Caco-2 (cell line): ENCODE results near the gene C17orf100. TPM values are rescaled to one million over a fixed set of nuclear protein-coding genes. Genes with fewer than 3 reads are reported as not detected.
A peak's percentile ranks its signal among the peaks of the same experiment; 100 is the strongest.

Experiments
- Bru-seq: library from RNA; stranded (reverse); fragments of 400-500 nt; gene quantifications from one replicate; lab custom pipeline; 2021; lab: Mats Ljungman, UMichigan
- BruChase-seq, 2 experiments: library from RNA; stranded (reverse); fragments of 400-500 nt; gene quantifications; one replicate each; lab custom pipeline; 2021; lab: Mats Ljungman, UMichigan
- BruUV-seq: library from RNA; stranded (reverse); fragments of 400-500 nt; replicated peaks from 2 replicates; lab custom pipeline; 2021; lab: Mats Ljungman, UMichigan
- CTCF ChIA-PET: fragments of 300-600 bp; sonication (Branson Sonifier 250); formaldehyde crosslinking; loops from one replicate; lab custom pipeline; 2022; ENCODE audit warnings: antibody characterized with exemption; lab: Charles Lee
- POLR2A ChIA-PET: fragments of 300-600 bp; sonication (Branson Sonifier 250); formaldehyde crosslinking; loops from one replicate; lab custom pipeline; 2022; ENCODE audit warnings: antibody characterized with exemption; lab: Charles Lee
- DNase-seq, 2 experiments: peaks; one replicate each; pipeline versions ENCODE4 v3.0.0 to v3.0.0-alpha.2; 2020 to 2022
- H3K27me3 ChIP-seq: replicated peaks from 2 replicates; pipeline ENCODE4 v1.6.0; 2011; ENCODE audit warnings: low read length; ENCODE audit not compliant: control insufficient read depth, insufficient read depth
- H3K36me3 ChIP-seq: 2 replicates; pipeline ENCODE4 v1.5.1; 2011; ENCODE audit warnings: low read length; ENCODE audit not compliant: control insufficient read depth, insufficient read depth
- H3K4me1 ChIP-seq: fragments of 250-450 bp; sonication (Bioruptor Pico); 2 replicates; pipeline ENCODE4 v1.5.1; 2020; ENCODE audit warnings: mild to moderate bottlenecking
- H3K4me3 ChIP-seq: 2 replicates; pipeline ENCODE4 v1.5.1; 2011; ENCODE audit warnings: low read depth, mild to moderate bottlenecking, control low read depth, low read length
- H3K9me3 ChIP-seq: fragments of 250-450 bp; sonication (Bioruptor Pico); 2 replicates; pipeline ENCODE4 v1.5.1; 2020; ENCODE audit warnings: mild to moderate bottlenecking, moderate library complexity
- H3K27ac Mint-ChIP-seq: one replicate; pipeline ENCODE4 v1.8.0; 2022; ENCODE audit warnings: mixed read lengths; ENCODE audit not compliant: unreplicated experiment
- H3K27me3 Mint-ChIP-seq: one replicate; pipeline ENCODE4 v1.8.0; 2022; ENCODE audit warnings: mixed read lengths; ENCODE audit not compliant: insufficient read depth, unreplicated experiment
- H3K36me3 Mint-ChIP-seq: one replicate; pipeline ENCODE4 v1.8.0; 2022; ENCODE audit warnings: mild to moderate bottlenecking, mixed read lengths; ENCODE audit not compliant: insufficient read depth, unreplicated experiment
- H3K4me1 Mint-ChIP-seq: one replicate; pipeline ENCODE4 v1.8.0; 2022; ENCODE audit warnings: low read depth, mixed read lengths; ENCODE audit not compliant: unreplicated experiment
- H3K4me3 Mint-ChIP-seq: one replicate; pipeline ENCODE4 v1.8.0; 2022; ENCODE audit warnings: mild to moderate bottlenecking, moderate library complexity, mixed read lengths; ENCODE audit not compliant: unreplicated experiment
- H3K9me3 Mint-ChIP-seq: one replicate; pipeline ENCODE4 v1.8.0; 2022; ENCODE audit warnings: mixed read lengths; ENCODE audit not compliant: unreplicated experiment
- intact Hi-C: fragments of 100-400 bp; cut with micrococcal nuclease; formaldehyde crosslinking; loops from one replicate; pipeline ENCODE4 v1.10.0; 2022; ENCODE audit not compliant: unreplicated experiment
- long read RNA-seq: library from polyadenylated mRNA; stranded (forward); transcript quantifications from one replicate; pipeline ENCODE4 v2.0.0, GENCODE V29; 2022
- total RNA-seq: library from RNA; stranded (reverse); gene quantifications from 2 replicates; pipeline ENCODE4 v1.2.3, GENCODE V29; 2022
- TF ChIP-seq, protein P1 (sequence below), 2 experiments: fragments of 200-600 bp in 1 of 2; IDR thresholded peaks; 1 replicate in 1 of 2; 2 replicates in 1 of 2; pipeline versions ENCODE4 v1.5.1 to v1.8.0; 2011 to 2022; ENCODE audit warnings: antibody characterized with exemption in 1 of 2, control low read depth in 1 of 2, inconsistent platforms in 1 of 2, low read depth in 1 of 2, low read length in 1 of 2, mild to moderate bottlenecking in 1 of 2, moderate library complexity in 1 of 2; ENCODE audit not compliant: insufficient read depth in 1 of 2, severe bottlenecking in 1 of 2, unreplicated experiment in 1 of 2

Gene C17orf100
- total RNA-seq (3.1 and 3.4 TPM in 2 replicates), Bru-seq, nascent RNA (percentile 58 among the genes with signal in this experiment), BruChase-seq, experiment 1, labeled RNA remaining after a 2-hour chase (percentile 65 among the genes with signal in this experiment), BruChase-seq, experiment 2, labeled RNA remaining after a 6-hour chase (percentile 54 among the genes with signal in this experiment)
- long read RNA-seq, transcript C17orf100-201 (1 exons, 1,756 nt) = major isoform, 5 of 5 reads
- long read RNA-seq, partial matches to known transcripts = 0 of 5 reads
- long read RNA-seq, other reads (novel, unspliced or antisense) = 0 of 5 reads

DNA sequence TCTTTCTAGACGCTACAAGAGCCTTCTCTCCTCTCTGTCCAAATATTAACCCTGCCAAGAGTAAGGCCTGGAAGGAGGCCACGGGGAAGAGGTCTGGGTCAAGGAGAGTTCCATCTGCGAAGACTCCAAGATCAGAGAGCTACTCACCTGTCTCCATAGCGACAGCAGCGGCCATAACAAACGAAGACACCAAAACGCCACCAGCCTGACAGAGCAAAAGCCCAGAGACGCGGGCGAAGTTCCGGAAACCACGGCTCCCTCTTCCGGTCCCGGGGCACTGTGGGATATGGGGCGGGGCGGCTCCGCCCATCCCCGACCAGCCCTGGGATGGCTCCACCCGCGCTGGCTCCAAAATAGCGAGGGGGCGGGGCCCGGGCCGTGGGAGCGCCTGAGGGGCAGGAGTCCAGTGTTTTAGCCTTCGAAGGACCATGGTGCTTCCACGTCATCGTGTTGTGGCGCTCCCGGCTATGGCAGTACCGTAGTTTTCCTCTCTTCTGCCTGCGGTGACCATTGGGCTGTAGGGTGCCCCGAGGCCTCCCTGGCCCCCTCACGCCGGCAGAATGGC is at the start of gene C17orf100, which contains the start of gene MED31:
Gene C17orf100, plus strand, starts transcription at position 409 of the 565 bp plus-strand sequence. Its CDS starts 152 bp downstream, at position 561.
Gene MED31, minus strand, starts transcription at position 252 of the 565 bp plus-strand sequence. Its CDS starts 77 bp downstream, at position 175.
- TF ChIP-seq, protein P1, sequence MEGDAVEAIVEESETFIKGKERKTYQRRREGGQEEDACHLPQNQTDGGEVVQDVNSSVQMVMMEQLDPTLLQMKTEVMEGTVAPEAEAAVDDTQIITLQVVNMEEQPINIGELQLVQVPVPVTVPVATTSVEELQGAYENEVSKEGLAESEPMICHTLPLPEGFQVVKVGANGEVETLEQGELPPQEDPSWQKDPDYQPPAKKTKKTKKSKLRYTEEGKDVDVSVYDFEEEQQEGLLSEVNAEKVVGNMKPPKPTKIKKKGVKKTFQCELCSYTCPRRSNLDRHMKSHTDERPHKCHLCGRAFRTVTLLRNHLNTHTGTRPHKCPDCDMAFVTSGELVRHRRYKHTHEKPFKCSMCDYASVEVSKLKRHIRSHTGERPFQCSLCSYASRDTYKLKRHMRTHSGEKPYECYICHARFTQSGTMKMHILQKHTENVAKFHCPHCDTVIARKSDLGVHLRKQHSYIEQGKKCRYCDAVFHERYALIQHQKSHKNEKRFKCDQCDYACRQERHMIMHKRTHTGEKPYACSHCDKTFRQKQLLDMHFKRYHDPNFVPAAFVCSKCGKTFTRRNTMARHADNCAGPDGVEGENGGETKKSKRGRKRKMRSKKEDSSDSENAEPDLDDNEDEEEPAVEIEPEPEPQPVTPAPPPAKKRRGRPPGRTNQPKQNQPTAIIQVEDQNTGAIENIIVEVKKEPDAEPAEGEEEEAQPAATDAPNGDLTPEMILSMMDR (IDR thresholded peaks at IDR 0.05; ENCODE audit: insufficient read depth in 1 of 2, low read depth in 1 of 2, low read length in 1 of 2, severe bottlenecking in 1 of 2, unreplicated experiment in 1 of 2) = no peak
- Histone ChIP-seq H3K4me3 (peak within 1 kb of the TSS; percentile 84), H3K9me3 (no peaks in the 10 kb centered on the region), H3K27me3 (no peaks in the 10 kb centered on the region), H3K36me3 (no peaks in the 10 kb centered on the region), H3K4me1 (no peaks in the 10 kb centered on the region; the same call in 1 of the 2 replicates)
- H3K4me3 Mint-ChIP-seq = peak within 1 kb of the TSS; percentile 85
- no peaks in the 10 kb centered on the region for H3K27me3 Mint-ChIP-seq
- no TSS peak for BruUV-seq
- H3K27ac Mint-ChIP-seq = peak within 1 kb of the TSS; percentile 97
- no peaks in the 10 kb centered on the region for H3K9me3 Mint-ChIP-seq
- peak; percentile 93 to 94 for DNase-seq
- POLR2A ChIA-PET = interaction anchor here (0.6 to 1.4 kb wide), 3 partner anchors 10 to 285 kb away, joined by 5 to 6 read pairs (median 5); partner anchors contain the start of gene TXNDC17
- peaks cover 14% of the 10 kb centered on the region for H3K36me3 Mint-ChIP-seq
- intact Hi-C loops = loop anchor here (1.0 kb wide), 1 partner anchor 10 kb away; the partner anchor contains the start of gene TXNDC17
- CTCF ChIA-PET = interaction anchor here (0.6 kb wide), 1 partner anchor 1227 kb away, joined by 4 read pairs; no protein-coding TSS in a partner anchor
- peaks cover 10% of the 10 kb centered on the region for H3K4me1 Mint-ChIP-seq

DNA sequence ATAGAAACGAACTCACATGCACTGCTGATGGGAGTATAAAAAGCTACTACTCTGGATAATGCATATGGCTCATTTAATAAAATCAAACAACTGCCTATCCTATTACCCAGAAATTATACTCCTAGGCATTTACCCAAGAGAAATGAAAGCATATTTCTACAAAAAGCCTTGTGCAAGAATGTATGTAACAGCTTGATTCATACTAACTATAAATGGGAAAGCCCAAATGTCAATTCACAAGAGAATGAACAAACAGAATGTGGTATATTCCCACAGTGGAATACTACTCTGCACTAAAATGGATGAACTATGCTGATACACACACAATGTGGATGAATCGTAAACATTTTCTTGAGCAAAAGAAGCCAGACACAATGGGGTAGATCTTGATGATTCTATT is 49.4 kb upstream of the C17orf100 start:
- H3K4me1 Mint-ChIP-seq = no peaks in the 10 kb centered on the region
- POLR2A ChIA-PET = no interaction called here
- H3K36me3 ChIP-seq = no peaks in the 10 kb centered on the region

More for the DNA sequence above, 49.4 kb upstream of the C17orf100 start:
- DNase-seq = no peak
- Mint-ChIP-seq H3K27ac (no peak overlapping the region), H3K36me3 (peaks cover 28% of the 10 kb centered on the region), H3K4me3 (no peak overlapping the region), H3K27me3 (no peaks in the 10 kb centered on the region), H3K9me3 (no peaks in the 10 kb centered on the region)
- CTCF ChIA-PET = no interaction called here
- intact Hi-C loops = no loop called here
- TF ChIP-seq, protein P1 (IDR thresholded peaks at IDR 0.05; ENCODE audit: insufficient read depth in 1 of 2, low read depth in 1 of 2, low read length in 1 of 2, severe bottlenecking in 1 of 2, unreplicated experiment in 1 of 2) = no peak
- Histone ChIP-seq H3K4me3 (no peak overlapping the region), H3K27me3 (no peaks in the 10 kb centered on the region), H3K9me3 (no peaks in the 10 kb centered on the region), H3K4me1 (no peaks in the 10 kb centered on the region)
- no TSS peak for BruUV-seq
